BLaER1 (cell line): ENCODE measurements around the gene THUMPD3.

Experiments used
- H3K27ac ChIP-seq: shearing (Covaris generic); formaldehyde crosslinking; 2 replicates; pipeline ENCODE4 v1.8.1; 2022
- H3K27me3 ChIP-seq: shearing (Covaris generic); formaldehyde crosslinking; 2 replicates; pipeline ENCODE4 v1.8.1; 2022
- H3K36me3 ChIP-seq: shearing (Covaris generic); formaldehyde crosslinking; 2 replicates; pipeline ENCODE4 v1.8.1; 2022
- H3K4me1 ChIP-seq: shearing (Covaris generic); formaldehyde crosslinking; 2 replicates; pipeline ENCODE4 v1.8.1; 2022
- H3K4me2 ChIP-seq: shearing (Covaris generic); formaldehyde crosslinking; 2 replicates; pipeline ENCODE4 v1.8.1; 2022
- H3K4me3 ChIP-seq: shearing (Covaris generic); formaldehyde crosslinking; 2 replicates; pipeline ENCODE4 v1.8.1; 2022
- H3K9ac ChIP-seq: shearing (Covaris generic); formaldehyde crosslinking; 2 replicates; pipeline ENCODE4 v1.8.1; 2022
- H3K9me3 ChIP-seq: shearing (Covaris generic); formaldehyde crosslinking; 2 replicates; pipeline ENCODE4 v1.8.1; 2022
- H4K20me1 ChIP-seq: shearing (Covaris generic); formaldehyde crosslinking; 2 replicates; pipeline ENCODE4 v1.8.1; 2022
- Cebpa-rat ChIP-seq: shearing (Covaris generic); IDR thresholded peaks from 2 replicates; pipeline ENCODE4 v1.8.1; 2022

THUMPD3 gene

DNA sequence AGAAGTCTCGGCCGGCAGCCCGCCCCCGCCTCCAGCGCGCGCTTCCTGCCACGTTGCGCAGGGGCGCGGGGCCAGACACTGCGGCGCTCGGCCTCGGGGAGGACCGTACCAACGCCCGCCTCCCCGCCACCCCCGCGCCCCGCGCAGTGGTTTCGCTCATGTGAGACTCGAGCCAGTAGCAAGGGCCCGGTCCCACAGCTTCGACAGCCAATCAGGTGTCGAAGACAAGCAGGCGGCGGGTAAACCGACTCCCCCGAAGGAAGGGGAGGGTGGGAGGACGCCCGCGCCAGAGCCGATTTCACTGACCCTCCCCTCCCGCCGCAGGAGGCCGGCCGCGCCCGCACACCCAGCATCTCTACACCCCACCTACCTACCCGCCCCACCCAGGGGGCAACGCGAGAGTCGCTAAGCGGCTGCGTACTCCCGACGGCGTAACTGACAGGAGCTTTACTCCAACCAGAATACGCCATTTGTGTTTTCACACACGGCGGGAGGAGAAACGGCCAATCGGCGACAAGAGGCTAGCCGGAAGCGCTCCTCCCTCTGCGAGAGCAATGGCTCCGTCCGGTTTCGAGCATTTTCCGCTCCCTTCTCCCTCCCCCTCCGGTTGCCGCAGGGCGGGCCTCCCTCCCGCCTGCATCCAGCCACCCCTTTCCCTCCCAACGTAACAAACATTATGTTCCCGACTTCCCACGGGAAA is 33.9 kb downstream of the THUMPD3 start:
- no peaks in the 10 kb centered on the region for H3K9me3 ChIP-seq
- peak overlapping the region; percentile 89 for H3K4me2 ChIP-seq
- peaks cover 36% of the 10 kb centered on the region for H3K36me3 ChIP-seq

GRCh38 chr3:9397332-9397905 is 34.6 kb downstream of the THUMPD3 start, which contains the start of gene SETD5:
TSS of gene SETD5 (plus strand) at chr3:9397615. CDS start at chr3:9428939, 31,324 bp downstream.
- H3K27me3 ChIP-seq = no peaks in the 10 kb centered on the region
- peaks cover 64% of the 10 kb centered on the region for H3K4me1 ChIP-seq
- peaks cover 29% of the 10 kb centered on the region for H3K36me3 ChIP-seq
- peak within 1 kb of the TSS; percentile 90 for H3K4me3 ChIP-seq
- peak within 1 kb of the TSS; percentile 99 for H3K9ac ChIP-seq
- no peaks in the 10 kb centered on the region for H3K9me3 ChIP-seq
- no peak for TF ChIP-seq Cebpa-rat
- peaks cover 84% of the 10 kb centered on the region for H4K20me1 ChIP-seq
- H3K4me2 ChIP-seq = peak within 1 kb of the TSS; percentile 93
- H3K27ac ChIP-seq = peak within 1 kb of the TSS; percentile 99

More for the DNA sequence above, 33.9 kb downstream of the THUMPD3 start:
- peak overlapping the region; percentile 90 for H3K4me3 ChIP-seq
- H3K9ac ChIP-seq = peak overlapping the region; percentile 99
- no peak for TF ChIP-seq Cebpa-rat
- peaks cover 84% of the 10 kb centered on the region for H4K20me1 ChIP-seq
- peak overlapping the region; percentile 99 for H3K27ac ChIP-seq
- H3K27me3 ChIP-seq = no peaks in the 10 kb centered on the region
- peaks cover 58% of the 10 kb centered on the region for H3K4me1 ChIP-seq

GRCh38 chr3:9397906-9398699 is 35.2 kb downstream of the THUMPD3 start:
- peaks cover 67% of the 10 kb centered on the region for H3K4me1 ChIP-seq
- no peak for TF ChIP-seq Cebpa-rat
- peak overlapping the region; percentile 90 for H3K4me3 ChIP-seq
- peaks cover 84% of the 10 kb centered on the region for H4K20me1 ChIP-seq
- peak overlapping the region; percentile 99 for H3K9ac ChIP-seq
- H3K4me2 ChIP-seq = peak overlapping the region; percentile 93
- peak overlapping the region; percentile 99 for H3K27ac ChIP-seq
- no peaks in the 10 kb centered on the region for H3K9me3 ChIP-seq
- no peaks in the 10 kb centered on the region for H3K27me3 ChIP-seq
- peaks cover 23% of the 10 kb centered on the region for H3K36me3 ChIP-seq

DNA sequence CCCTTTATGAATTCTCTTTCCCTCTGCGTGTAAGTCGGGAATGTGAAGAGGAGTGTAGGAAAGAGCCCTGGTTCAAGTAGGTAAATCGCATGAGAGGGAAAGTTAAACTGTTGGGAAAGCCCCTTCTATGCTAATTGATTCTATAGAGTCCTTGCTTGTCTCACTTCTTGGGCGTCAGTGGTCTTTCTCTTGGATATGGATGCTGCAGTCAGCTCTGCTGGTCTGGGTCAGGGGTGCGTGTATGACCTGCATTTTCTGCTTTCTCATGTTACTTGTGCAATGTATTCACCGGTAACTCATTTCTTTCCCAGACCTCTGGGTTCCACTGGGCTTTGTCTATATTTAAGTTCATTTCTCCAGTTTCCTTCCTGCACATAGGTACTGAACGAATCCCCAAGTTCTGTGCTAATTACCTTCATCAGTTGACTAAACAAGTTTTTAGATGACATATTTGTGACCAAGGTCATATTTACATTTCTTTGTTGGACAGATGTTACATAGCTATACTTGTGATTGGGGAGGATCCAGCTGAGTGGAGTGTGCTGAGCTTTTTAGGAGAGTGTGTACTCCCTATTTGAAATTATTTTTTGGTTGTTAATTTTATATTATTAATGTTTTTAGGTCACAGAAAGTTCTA is 36.0 kb downstream of the THUMPD3 start:
- no peaks in the 10 kb centered on the region for H3K27me3 ChIP-seq
- H3K9ac ChIP-seq = peak overlapping the region; percentile 99
- H3K4me2 ChIP-seq = peak overlapping the region; percentile 93
- H3K36me3 ChIP-seq = peaks cover 16% of the 10 kb centered on the region; the same call in 1 of the 2 replicates
- peaks cover 64% of the 10 kb centered on the region for H3K4me1 ChIP-seq
- peak overlapping the region; percentile 99 for H3K27ac ChIP-seq
- peaks cover 84% of the 10 kb centered on the region for H4K20me1 ChIP-seq
- TF ChIP-seq Cebpa-rat = no peak
- peak overlapping the region; percentile 90 for H3K4me3 ChIP-seq
- no peaks in the 10 kb centered on the region for H3K9me3 ChIP-seq

- peak overlapping the region; percentile 93 for H3K4me2 ChIP-seq
- H3K4me3 ChIP-seq = peak overlapping the region; percentile 90
- peaks cover 84% of the 10 kb centered on the region for H4K20me1 ChIP-seq
- peaks cover 10% of the 10 kb centered on the region; the same call in 1 of the 2 replicates for H3K36me3 ChIP-seq
- TF ChIP-seq Cebpa-rat = no peak
- H3K9ac ChIP-seq = peak overlapping the region; percentile 99
- H3K27me3 ChIP-seq = no peaks in the 10 kb centered on the region
- H3K4me1 ChIP-seq = peaks cover 59% of the 10 kb centered on the region
- H3K9me3 ChIP-seq = no peaks in the 10 kb centered on the region
- H3K27ac ChIP-seq = peak overlapping the region; percentile 99
Measured at GRCh38 chr3:9399337-9399703, 36.5 kb downstream of the THUMPD3 start.

- H3K9me3 ChIP-seq = no peaks in the 10 kb centered on the region
- H3K36me3 ChIP-seq = peaks cover 10% of the 10 kb centered on the region; the same call in 1 of the 2 replicates
- H3K27ac ChIP-seq = peak overlapping the region; percentile 99; the same call in 1 of the 2 replicates
- no peaks in the 10 kb centered on the region for H3K27me3 ChIP-seq
- H3K4me1 ChIP-seq = peaks cover 59% of the 10 kb centered on the region
- H3K9ac ChIP-seq = peak overlapping the region; percentile 99
- H3K4me3 ChIP-seq = peak overlapping the region; percentile 90
- H3K4me2 ChIP-seq = peak overlapping the region; percentile 93
- H4K20me1 ChIP-seq = peaks cover 84% of the 10 kb centered on the region
- TF ChIP-seq Cebpa-rat = no peak
Measured at GRCh38 chr3:9399746-9400145, 36.9 kb downstream of the THUMPD3 start.

GRCh38 chr3:9400616-9401015 is 37.8 kb downstream of the THUMPD3 start:
- no peak for TF ChIP-seq Cebpa-rat
- Histone ChIP-seq H4K20me1 (peaks cover 84% of the 10 kb centered on the region), H3K9me3 (no peaks in the 10 kb centered on the region), H3K27ac (no peak overlapping the region), H3K9ac (peak overlapping the region; percentile 63; the same call in 1 of the 2 replicates), H3K27me3 (no peaks in the 10 kb centered on the region), H3K4me2 (peak overlapping the region; percentile 93), H3K36me3 (peaks cover 7% of the 10 kb centered on the region; the same call in 1 of the 2 replicates), H3K4me1 (peaks cover 53% of the 10 kb centered on the region), H3K4me3 (peak overlapping the region; percentile 90; the same call in 1 of the 2 replicates)

DNA sequence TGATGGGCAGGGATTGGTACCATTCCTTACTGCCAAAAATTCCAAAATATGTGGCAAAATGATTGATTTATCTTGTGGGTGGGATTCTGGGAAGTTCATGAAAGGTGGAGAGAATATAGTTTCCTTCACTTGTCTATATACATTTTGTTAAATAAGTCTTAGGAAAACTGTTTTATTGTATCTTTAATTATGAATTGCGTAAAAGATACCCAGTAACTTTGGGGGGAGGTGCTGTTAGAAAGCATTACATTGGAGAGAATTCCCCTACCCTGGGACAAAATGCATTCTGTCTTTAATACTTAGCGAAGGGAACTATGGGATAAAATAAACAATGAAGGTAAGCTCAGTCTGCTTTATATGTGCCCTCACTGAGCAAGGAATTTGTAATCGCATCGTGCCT is 39.1 kb downstream of the THUMPD3 start:
- H3K27me3 ChIP-seq = no peaks in the 10 kb centered on the region
- H3K27ac ChIP-seq = no peak overlapping the region
- no peak overlapping the region for H3K4me3 ChIP-seq
- H3K9ac ChIP-seq = no peak overlapping the region
- H3K9me3 ChIP-seq = peaks cover 5% of the 10 kb centered on the region; the same call in 1 of the 2 replicates
- H4K20me1 ChIP-seq = peaks cover 89% of the 10 kb centered on the region
- H3K36me3 ChIP-seq = peaks cover 12% of the 10 kb centered on the region; the same call in 1 of the 2 replicates
- TF ChIP-seq Cebpa-rat = no peak
- peak overlapping the region; percentile 93 for H3K4me2 ChIP-seq
- H3K4me1 ChIP-seq = peaks cover 64% of the 10 kb centered on the region
